HEK293T (cell line): ENCODE results near the gene MSRB3.

Source experiments
- ARNT ChIP-seq: fragments of 450-650 bp; IDR thresholded peaks from 2 replicates; pipeline ENCODE4 v1.6.1; 2017; ENCODE audit warnings: mild to moderate bottlenecking
- BHLHE40 ChIP-seq: fragments of 450-650 bp; IDR thresholded peaks from 2 replicates; pipeline ENCODE4 v1.6.1; 2016; ENCODE audit warnings: mild to moderate bottlenecking, moderate library complexity, borderline replicate concordance
- ELF4 ChIP-seq: fragments of 450-650 bp; IDR thresholded peaks from 2 replicates; pipeline ENCODE4 v1.6.1; 2017; ENCODE audit warnings: antibody characterized with exemption
- FOXK2 ChIP-seq: fragments of 450-650 bp; IDR thresholded peaks from 2 replicates; pipeline ENCODE4 v1.6.1; 2016; ENCODE audit warnings: mild to moderate bottlenecking
- HDGF ChIP-seq: fragments of 450-650 bp; IDR thresholded peaks from 2 replicates; pipeline ENCODE4 v1.6.1; 2017; ENCODE audit warnings: antibody characterized with exemption, borderline replicate concordance
- SP1 ChIP-seq: fragments of 450-650 bp; IDR thresholded peaks from 2 replicates; pipeline ENCODE4 v1.6.1; 2017
- SUZ12 ChIP-seq: fragments of 450-650 bp; IDR thresholded peaks from 2 replicates; pipeline ENCODE4 v1.6.1; 2016; ENCODE audit warnings: mild to moderate bottlenecking
- TARDBP ChIP-seq: fragments of 450-650 bp; IDR thresholded peaks from 2 replicates; pipeline ENCODE4 v1.6.1; 2016

- TF ChIP-seq ARNT, result no peak
- no peak for TF ChIP-seq BHLHE40
- no peak for TF ChIP-seq ELF4
- no peak for TF ChIP-seq SP1
- no peak for TF ChIP-seq FOXK2
- no peak for TF ChIP-seq HDGF
- no peak for TF ChIP-seq TARDBP
- no peak for TF ChIP-seq SUZ12
Measured at GRCh38 chr12:65306366-65307168, 28.1 kb downstream of the MSRB3 start.
